KG1 (cell line): Measurements from ENCODE around the gene HDAC4.

Experiments
- DNase-seq: peaks from one replicate; lab custom pipeline; 2025; lab: John Stamatoyannopoulos, UW

Gene HDAC4

GRCh38 chr2:239265681-239266433 is 135.0 kb downstream of the HDAC4 start:
- no peak for DNase-seq

GRCh38 chr2:239264838-239265651 is 135.8 kb downstream of the HDAC4 start:
- no peak for DNase-seq

GRCh38 chr2:239264492-239264837 is 136.4 kb downstream of the HDAC4 start:
- DNase-seq, result no peak

DNA sequence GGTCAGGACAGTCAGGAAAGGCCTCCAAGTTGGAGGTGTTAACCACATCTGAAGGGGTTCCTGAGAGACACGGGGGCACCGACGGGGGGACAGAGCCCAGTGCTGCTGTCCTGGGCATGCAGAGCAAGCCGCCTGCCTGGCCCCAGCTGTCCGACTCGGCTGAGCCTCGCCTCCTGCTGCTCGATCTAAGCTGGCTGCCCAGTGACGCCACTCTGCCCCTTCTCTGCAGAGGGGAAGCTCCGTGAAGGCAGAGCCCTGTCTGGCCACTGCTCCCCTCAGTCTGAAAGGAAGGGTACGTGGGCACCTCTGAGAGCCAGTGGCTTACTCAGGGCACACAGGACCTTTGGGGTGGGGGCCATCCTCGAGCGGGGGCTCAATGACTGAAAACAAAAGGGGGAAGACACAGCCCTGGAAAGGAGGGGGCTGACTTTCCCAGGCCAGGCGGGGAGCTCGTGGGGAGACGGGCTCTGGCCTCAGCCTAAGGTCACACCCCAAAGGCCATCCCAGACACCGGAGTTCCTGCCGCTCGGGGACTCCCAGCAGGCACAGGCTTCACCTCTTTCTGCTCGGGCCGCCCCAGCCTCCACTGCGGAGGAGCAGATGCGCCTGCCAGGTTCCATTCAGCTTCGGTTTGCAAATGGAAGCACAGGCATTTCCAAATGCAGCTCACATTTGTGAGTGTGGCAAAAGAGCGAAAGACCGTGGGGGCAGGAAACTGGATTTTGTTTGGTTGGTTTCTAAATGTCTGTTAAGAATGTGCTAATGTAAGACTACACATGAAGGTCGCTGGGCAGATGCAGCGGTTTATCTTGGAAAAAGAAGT is 136.9 kb downstream of the HDAC4 start:
- DNase-seq, result no peak

DNA sequence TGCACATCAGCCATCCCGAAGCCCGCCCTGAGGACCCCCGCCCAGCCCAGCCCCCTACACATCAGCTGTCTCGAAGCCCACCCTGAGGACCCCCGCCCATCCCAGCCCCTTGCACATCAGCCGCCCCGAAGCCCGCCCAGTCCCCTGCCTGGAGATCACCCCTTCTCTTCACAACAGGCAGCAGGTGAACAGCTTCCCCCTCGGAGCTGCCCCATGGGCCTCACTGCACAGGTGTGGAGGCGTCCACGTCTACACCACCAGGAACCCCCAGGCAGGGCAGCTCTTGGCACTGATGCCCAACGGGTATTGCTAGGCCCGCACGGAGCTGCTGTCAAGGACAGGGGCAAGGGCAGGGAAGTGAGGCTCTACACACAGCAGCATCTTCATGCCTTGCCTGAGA is 137.6 kb downstream of the HDAC4 start:
- no peak for DNase-seq

DNA sequence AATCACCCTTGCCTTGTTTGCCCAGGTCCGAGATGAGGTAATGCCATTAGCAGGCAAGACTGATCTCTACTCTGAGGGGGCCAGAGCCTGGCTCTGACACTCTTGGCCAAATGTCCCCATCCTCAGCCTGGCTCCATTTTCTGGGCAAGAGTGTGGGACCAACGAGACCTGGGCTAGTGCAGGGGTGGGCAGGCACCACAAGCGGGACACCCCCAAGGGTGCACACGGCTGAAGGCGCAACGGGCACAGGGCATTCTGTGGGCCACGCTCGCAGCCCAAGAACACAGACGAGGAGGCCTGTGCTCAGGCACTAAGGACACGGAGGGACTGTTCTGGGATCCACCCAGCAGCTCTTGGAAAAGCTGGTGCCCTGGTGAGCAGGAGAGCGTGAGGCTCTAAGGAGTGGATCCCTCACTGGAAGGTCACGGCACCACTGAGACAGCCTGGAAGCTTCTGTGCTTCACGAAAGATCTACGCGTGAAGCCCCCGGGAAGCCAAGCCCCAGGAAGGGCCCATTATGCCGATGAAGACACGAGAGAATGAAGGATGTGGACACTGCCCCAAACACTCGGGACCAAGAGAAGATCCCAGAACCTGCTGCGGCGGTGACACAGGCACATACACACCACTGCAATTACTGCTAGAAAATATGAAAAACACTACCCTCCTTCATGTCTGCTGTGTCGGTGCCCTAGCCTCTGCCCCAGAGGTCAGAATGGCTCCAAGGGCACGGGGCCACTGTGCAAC is 138.2 kb downstream of the HDAC4 start:
- no peak for DNase-seq

- no peak for DNase-seq
Observed at GRCh38 chr2:239261796-239262483, 138.9 kb downstream of the HDAC4 start.

DNA sequence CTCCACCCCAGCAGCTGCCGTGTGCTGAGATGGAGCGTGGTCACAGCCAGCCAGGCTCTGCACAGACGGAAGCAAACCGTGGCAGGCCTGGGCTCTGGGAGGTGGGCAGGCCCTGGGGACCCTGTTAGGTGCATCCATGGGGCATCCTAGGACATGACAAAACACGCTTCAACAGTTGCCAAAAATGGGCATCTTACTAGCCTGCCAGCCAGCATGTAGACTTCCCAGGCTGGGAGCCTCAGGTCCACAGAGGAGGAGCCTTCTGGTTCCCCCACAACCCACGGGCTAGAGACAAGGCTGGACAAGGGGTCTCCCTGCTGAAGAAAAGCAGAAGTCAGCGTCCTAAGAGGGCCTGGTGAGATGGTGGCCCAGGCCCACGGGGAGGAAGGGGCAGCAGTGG is 139.5 kb downstream of the HDAC4 start:
- DNase-seq, result no peak

GRCh38 chr2:239260546-239261327 is 140.1 kb downstream of the HDAC4 start:
- no peak for DNase-seq

DNA sequence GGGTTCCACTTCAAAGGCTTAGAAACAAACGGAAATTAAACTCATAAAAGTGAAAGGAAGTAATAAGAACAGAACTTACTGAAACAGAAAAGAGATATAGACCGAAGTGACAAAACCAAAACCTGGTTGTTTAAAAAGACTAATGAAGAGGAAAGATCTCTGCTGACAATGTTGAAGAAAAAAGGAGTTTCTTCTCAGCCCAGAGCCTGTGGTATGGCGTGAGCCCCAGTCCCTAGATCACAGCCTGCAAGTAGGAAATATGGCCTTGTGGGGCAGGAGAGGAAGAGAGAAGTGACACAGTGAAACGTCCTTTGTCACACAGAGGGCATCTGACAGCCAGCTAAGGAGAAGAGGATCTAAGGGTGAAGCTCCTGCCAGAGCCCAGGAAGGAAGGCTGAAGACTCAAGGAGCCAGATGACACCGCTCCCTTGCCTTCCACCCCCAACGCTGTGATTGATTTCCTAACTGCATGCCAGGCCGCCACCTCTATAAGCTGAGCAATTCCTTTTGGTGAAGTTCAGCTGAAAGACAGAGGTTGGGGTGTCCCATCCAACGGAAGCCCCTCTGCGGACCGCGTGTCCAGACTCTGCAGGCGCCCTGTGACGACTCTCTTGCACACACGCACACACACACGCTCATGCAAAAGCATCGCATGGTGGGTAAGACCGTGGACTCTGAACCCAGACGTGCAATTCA is 141.1 kb downstream of the HDAC4 start:
- DNase-seq, result no peak

DNA sequence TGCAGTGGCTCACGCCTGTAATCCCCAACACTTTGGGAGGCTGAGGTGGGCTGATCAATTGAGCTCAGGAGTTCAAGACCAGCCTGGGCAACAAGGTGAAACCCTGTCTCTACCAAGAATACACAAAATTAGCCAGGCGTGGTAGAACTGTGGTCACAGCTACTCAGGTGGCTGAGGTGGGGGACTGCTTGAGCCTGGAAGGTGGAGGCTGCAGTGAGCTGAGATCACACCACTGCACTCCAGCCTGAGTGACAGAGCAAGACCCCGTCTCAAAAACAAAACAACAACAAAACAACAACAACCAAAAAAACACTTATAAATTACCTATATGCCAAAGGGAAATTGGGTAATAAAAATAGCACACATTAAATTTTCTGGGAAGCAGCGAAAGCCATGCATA is 141.6 kb downstream of the HDAC4 start:
- no peak for DNase-seq

GRCh38 chr2:239258248-239258647 is 142.6 kb downstream of the HDAC4 start:
- DNase-seq, result no peak

GRCh38 chr2:239257511-239257937 is 143.3 kb downstream of the HDAC4 start:
- DNase-seq, result no peak

GRCh38 chr2:239256350-239256743 is 144.5 kb downstream of the HDAC4 start:
- DNase-seq, result no peak

DNA sequence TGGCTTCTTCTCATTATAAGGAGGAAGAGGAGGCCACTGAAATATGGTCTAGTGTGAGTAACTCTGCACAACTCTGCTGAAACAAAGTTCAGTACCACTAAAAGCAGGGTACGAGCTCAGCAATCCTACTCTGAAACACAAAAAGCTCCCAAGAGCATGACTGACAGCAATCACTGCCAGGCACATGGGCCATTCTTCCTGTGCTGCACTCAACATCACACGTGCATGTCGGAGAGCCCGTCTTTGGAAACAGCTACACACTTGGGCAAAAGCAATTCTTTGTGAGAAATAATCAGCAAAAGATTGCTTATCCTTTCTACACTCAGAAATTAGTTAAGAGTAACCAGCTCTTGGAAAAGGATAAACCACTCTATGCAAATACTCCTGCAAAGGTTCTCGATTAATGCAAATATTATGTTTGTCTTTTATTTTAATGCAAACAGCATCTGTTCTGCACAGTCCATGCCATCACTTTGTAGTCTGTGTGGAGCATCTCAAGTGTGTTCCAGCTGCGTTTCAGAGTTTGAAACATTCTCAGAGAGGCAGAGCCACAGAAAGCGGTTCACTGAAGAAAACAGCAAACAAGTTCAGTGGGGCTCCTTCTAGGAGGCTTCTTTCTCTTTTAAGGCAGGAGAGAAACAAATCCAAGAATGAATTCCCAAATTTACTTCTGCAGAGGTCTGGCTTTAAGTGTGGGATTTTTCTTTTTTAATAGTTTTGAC is 145.0 kb downstream of the HDAC4 start:
- DNase-seq, result no peak

DNA sequence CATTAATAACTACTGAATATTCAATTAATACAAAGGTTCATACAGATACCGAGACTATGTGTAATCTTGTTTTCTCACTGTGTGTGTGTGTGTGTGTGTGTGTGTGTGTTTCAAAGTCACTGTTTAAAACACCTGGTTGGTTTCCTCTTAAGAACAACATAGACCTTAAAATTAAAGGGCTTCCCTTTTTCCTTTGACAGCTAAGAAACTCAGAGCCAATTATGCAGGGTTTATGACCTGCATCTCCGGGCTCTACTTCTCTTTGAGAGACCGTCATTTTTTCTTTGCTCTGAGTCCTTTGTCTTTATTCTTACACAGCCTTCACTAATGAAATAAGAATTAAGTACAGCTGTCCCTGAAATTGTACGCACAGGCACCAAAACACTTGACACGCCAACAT is 145.6 kb downstream of the HDAC4 start:
- DNase-seq, result peak; percentile 46

DNA sequence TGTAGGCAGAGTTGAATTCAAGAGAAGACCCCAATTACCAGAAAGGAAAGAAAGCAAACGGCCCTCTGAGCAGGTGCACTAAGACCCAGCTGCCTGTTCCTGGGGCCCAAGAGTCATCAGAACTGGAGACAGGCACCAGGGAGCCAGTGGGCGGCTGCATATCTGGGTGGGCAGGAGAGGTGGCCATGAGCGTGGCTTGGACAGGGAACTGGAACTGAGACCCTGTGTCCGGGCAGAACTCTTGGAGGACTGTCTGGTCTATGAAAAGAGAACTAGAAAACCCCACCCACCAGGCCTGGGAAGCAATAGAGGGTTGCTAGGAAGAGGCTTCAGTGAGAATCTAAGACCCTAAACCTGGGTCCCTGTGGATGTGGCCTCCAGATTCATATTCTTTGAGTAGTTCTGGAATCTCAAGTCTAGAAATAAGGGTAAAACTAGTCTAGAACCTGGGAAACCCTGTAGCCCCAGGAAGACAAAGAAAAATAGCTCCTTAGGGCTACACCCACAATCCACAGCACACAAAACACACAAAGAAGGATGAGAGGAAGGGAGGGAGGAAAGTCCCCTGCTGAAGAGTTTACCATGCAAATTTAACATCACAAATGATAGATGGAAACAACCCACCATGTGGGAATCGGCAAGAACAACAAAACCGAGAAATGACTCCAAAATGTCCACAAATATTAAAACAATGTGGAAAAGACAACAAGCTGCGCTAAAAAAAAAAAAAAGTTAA is 147.0 kb downstream of the HDAC4 start:
- DNase-seq, result no peak

GRCh38 chr2:239253264-239253663 is 147.6 kb downstream of the HDAC4 start:
- no peak for DNase-seq

DNA sequence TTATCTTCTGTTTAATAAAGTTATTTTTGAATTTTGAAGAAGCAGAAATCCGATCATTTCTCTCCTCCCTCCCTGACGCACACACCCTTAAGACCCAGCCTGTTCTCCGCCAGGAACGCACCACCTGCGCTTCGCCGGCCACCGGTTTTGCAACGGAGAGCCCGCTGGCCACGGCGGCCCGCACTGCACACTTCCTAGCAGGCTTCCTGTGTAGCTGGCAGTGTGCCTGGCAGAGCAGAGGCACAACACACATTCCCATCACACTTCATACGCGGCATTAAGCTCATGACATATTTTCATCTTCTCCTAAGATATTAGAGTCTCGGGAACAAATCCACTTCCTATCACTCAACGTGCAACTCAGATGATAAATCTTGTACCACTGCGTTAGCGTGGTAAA is 148.0 kb downstream of the HDAC4 start:
- no peak for DNase-seq
